Tibial nerve (tissue), 4 donors: ENCODE results near the gene CMTM8. TPM values are rescaled to one million over a fixed set of nuclear protein-coding genes. Genes with fewer than 3 reads are reported as not detected.

Experiments
- DNase-seq, 2 donors: peaks; one replicate each; pipeline ENCODE4 v3.0.0-alpha.2; 2019; ENCODE audit warnings: low spot score in 2 of 2
- H3K27ac ChIP-seq, 4 donors: fragments of 200-600 bp; sonication (generic) in 3 of 4; one replicate each; pipeline ENCODE4 v1.5.1; 2017 to 2019; ENCODE audit warnings: mild to moderate bottlenecking in 1 of 4
- H3K27me3 ChIP-seq, 2 donors: fragments of 200-600 bp; sonication (generic) in 1 of 2; one replicate each; pipeline versions ENCODE4 v1.5.1 to v1.6.0; 2017 to 2019
- H3K36me3 ChIP-seq, 3 donors: fragments of 200-600 bp; sonication (generic); one replicate each; pipeline ENCODE4 v1.5.1; 2018 to 2019
- H3K4me1 ChIP-seq, 4 donors: fragments of 200-600 bp; sonication (generic) in 3 of 4; one replicate each; pipeline ENCODE4 v1.5.1; 2017 to 2019
- H3K4me3 ChIP-seq, 4 donors: fragments of 200-600 bp; sonication (generic) in 3 of 4; one replicate each; pipeline ENCODE4 v1.5.1; 2017 to 2019; ENCODE audit warnings: mild to moderate bottlenecking in 1 of 4, moderate library complexity in 1 of 4
- H3K9me3 ChIP-seq, 4 donors: fragments of 200-600 bp; sonication (generic) in 3 of 4; one replicate each; pipeline ENCODE4 v1.5.1; 2017 to 2019
- CTCF ChIP-seq, 5 experiments: fragments of 200-600 bp in 3 of 5; fragments of 450-650 bp in 2 of 5; sonication (generic) in 3 of 5; IDR thresholded peaks; one replicate each; pipeline ENCODE4 v1.5.1; 2016 to 2019; ENCODE audit warnings: antibody characterized with exemption in 5 of 5, mild to moderate bottlenecking in 3 of 5, moderate library complexity in 2 of 5
- EP300 ChIP-seq, 2 donors: sonication (generic); formaldehyde crosslinking; IDR thresholded peaks; one replicate each; pipeline ENCODE4 v1.6.1; 2017; ENCODE audit warnings: antibody characterized with exemption in 2 of 2, mild to moderate bottlenecking in 1 of 2
- POLR2A ChIP-seq, 2 donors: fragments of 450-650 bp; IDR thresholded peaks; one replicate each; pipeline ENCODE4 v1.6.1; 2017; ENCODE audit warnings: antibody characterized with exemption in 2 of 2, mild to moderate bottlenecking in 2 of 2, moderate library complexity in 2 of 2
- WGBS, 2 donors: methylation state at CpG; one replicate each; pipeline ENCODE4 v1.1.5; 2018; 5-methylcytosine and 5-hydroxymethylcytosine counted together
- total RNA-seq, 4 donors: library from RNA; depleted of rRNA; stranded (reverse); fragments of >200 nt; gene quantifications; one replicate each; pipeline ENCODE4 v1.1.0, GENCODE V29; 2016

Gene CMTM8
- total RNA-seq, 4 donors from 2014 or later = 2.9 to 8.4 (median 7.3) TPM

- TF ChIP-seq CTCF (IDR thresholded peaks at IDR 0.05) = no peak
- TF ChIP-seq POLR2A (IDR thresholded peaks at IDR 0.05) = no peak
- no peak for TF ChIP-seq EP300 (IDR thresholded peaks at IDR 0.05)
- no peak for DNase-seq
- H3K27ac ChIP-seq = no peak overlapping the region
- 82 to 89% methylated on average over 6 of the region's 6 CpGs for WGBS, 2 donors
- no peaks in the 10 kb centered on the region for H3K27me3 ChIP-seq
- H3K36me3 ChIP-seq = no peaks in the 10 kb centered on the region
- H3K9me3 ChIP-seq = no peaks in the 10 kb centered on the region
- peaks cover 0 to 4% (median 0%) of the 10 kb centered on the region in 4 donors for H3K4me1 ChIP-seq
- no peak overlapping the region for H3K4me3 ChIP-seq
These were observed 81.6 kb downstream of the CMTM8 start for GRCh38 chr3:32320080-32320479.

- Histone ChIP-seq H3K27me3 (no peaks in the 10 kb centered on the region), H3K4me1 (peaks cover 0 to 4% (median 0%) of the 10 kb centered on the region in 4 donors), H3K27ac (no peak overlapping the region), H3K36me3 (no peaks in the 10 kb centered on the region), H3K9me3 (no peaks in the 10 kb centered on the region), H3K4me3 (no peak overlapping the region)
- TF ChIP-seq POLR2A (IDR thresholded peaks at IDR 0.05) (no peak), EP300 (IDR thresholded peaks at IDR 0.05) (no peak)
- 51 to 59% methylated on average over 16 of the region's 16 CpGs for WGBS, 2 donors
- no peak for DNase-seq
These were observed 82.8 kb downstream of the CMTM8 start for GRCh38 chr3:32321095-32321790.

- 85 to 100% methylated on average over 1 of the region's 1 CpG for WGBS, 2 donors
- TF ChIP-seq EP300 (IDR thresholded peaks at IDR 0.05) (no peak), POLR2A (IDR thresholded peaks at IDR 0.05) (no peak), CTCF (IDR thresholded peaks at IDR 0.05) (no peak)
- no peak overlapping the region for H3K4me3 ChIP-seq
- H3K9me3 ChIP-seq = no peaks in the 10 kb centered on the region
- no peak for DNase-seq
- no peak overlapping the region for H3K27ac ChIP-seq
- no peaks in the 10 kb centered on the region for H3K36me3 ChIP-seq
- peaks cover 0 to 4% (median 0%) of the 10 kb centered on the region in 4 donors for H3K4me1 ChIP-seq
- H3K27me3 ChIP-seq = no peaks in the 10 kb centered on the region
These were observed 83.8 kb downstream of the CMTM8 start for GRCh38 chr3:32322311-32322710.

- Histone ChIP-seq H3K9me3 (no peaks in the 10 kb centered on the region), H3K27ac (no peak overlapping the region), H3K36me3 (no peaks in the 10 kb centered on the region), H3K27me3 (no peaks in the 10 kb centered on the region), H3K4me1 (peaks cover 0 to 4% (median 0%) of the 10 kb centered on the region in 4 donors), H3K4me3 (no peak overlapping the region)
- WGBS, 2 donors = 63 to 69% methylated on average over 4 of the region's 4 CpGs
- TF ChIP-seq POLR2A (IDR thresholded peaks at IDR 0.05) (no peak), EP300 (IDR thresholded peaks at IDR 0.05) (no peak), CTCF (IDR thresholded peaks at IDR 0.05) (no peak)
- DNase-seq = no peak
These were observed 85.1 kb downstream of the CMTM8 start for GRCh38 chr3:32323604-32324003.

- H3K9me3 ChIP-seq = no peaks in the 10 kb centered on the region
- 78 to 85% methylated on average over 4 of the region's 4 CpGs for WGBS, 2 donors
- no peaks in the 10 kb centered on the region for H3K36me3 ChIP-seq
- no peak overlapping the region for H3K27ac ChIP-seq
- no peak overlapping the region for H3K4me3 ChIP-seq
- no peaks in the 10 kb centered on the region for H3K27me3 ChIP-seq
- DNase-seq = no peak
- TF ChIP-seq POLR2A (IDR thresholded peaks at IDR 0.05) (no peak), CTCF (IDR thresholded peaks at IDR 0.05) (no peak), EP300 (IDR thresholded peaks at IDR 0.05) (no peak)
- peaks cover 0 to 4% (median 0%) of the 10 kb centered on the region in 4 donors for H3K4me1 ChIP-seq
These were observed 86.7 kb downstream of the CMTM8 start for GRCh38 chr3:32325201-32325600.
